CD4-positive, alpha-beta T cell treated with Interleukin-15 for 1 hour (primary cell): ENCODE data around the gene MEMO1.
"Not testable (repeated sequence)": the region's sequence is repeated elsewhere in the genome, so short reads cannot be mapped to it uniquely, and the experiment has no call there.

Experiments
- DNase-seq: peaks from one replicate; pipeline ENCODE4 v3.0.0-alpha.2; 2020

Gene MEMO1

GRCh38 chr2:31900156-31900555 lies 110.7 kb downstream of the MEMO1 start:
- not testable (repeated sequence) for DNase-seq

GRCh38 chr2:31898346-31898745 lies 112.5 kb downstream of the MEMO1 start:
- DNase-seq: not testable (repeated sequence)

GRCh38 chr2:31897340-31897739 lies 113.5 kb downstream of the MEMO1 start:
- not testable (repeated sequence) for DNase-seq

- no peak for DNase-seq
These were observed 114.5 kb downstream of the MEMO1 start for GRCh38 chr2:31896293-31896692.

- no peak for DNase-seq
These were observed 116.2 kb downstream of the MEMO1 start for GRCh38 chr2:31894656-31895055.

GRCh38 chr2:31893094-31893493 lies 117.7 kb downstream of the MEMO1 start:
- DNase-seq: no peak

GRCh38 chr2:31889044-31889443 lies 121.8 kb downstream of the MEMO1 start:
- DNase-seq: no peak

GRCh38 chr2:31888550-31888949 lies 122.3 kb downstream of the MEMO1 start:
- no peak for DNase-seq

GRCh38 chr2:31886700-31887099 lies 124.1 kb downstream of the MEMO1 start:
- DNase-seq: no peak

GRCh38 chr2:31877008-31877407 lies 133.8 kb downstream of the MEMO1 start:
- no peak for DNase-seq

- no peak for DNase-seq
These were observed 136.7 kb downstream of the MEMO1 start for GRCh38 chr2:31874071-31874470.

- DNase-seq: no peak
These were observed 145.6 kb downstream of the MEMO1 start for GRCh38 chr2:31865215-31865614.

- DNase-seq: no peak
These were observed 146.9 kb downstream of the MEMO1 start for GRCh38 chr2:31863867-31864266.

- not testable (repeated sequence) for DNase-seq
These were observed 147.7 kb downstream of the MEMO1 start for GRCh38 chr2:31863015-31863656.

GRCh38 chr2:31859959-31860358 lies 150.8 kb downstream of the MEMO1 start:
- no peak for DNase-seq

- DNase-seq: no peak
These were observed 157.3 kb downstream of the MEMO1 start for GRCh38 chr2:31853521-31853920.

- not testable (repeated sequence) for DNase-seq
These were observed 168.7 kb downstream of the MEMO1 start for GRCh38 chr2:31842150-31842549.

- DNase-seq: no peak
These were observed 175.4 kb downstream of the MEMO1 start for GRCh38 chr2:31835450-31835849.

GRCh38 chr2:31832363-31832762 lies 178.4 kb downstream of the MEMO1 start:
- DNase-seq: no peak

GRCh38 chr2:31831585-31831984 lies 179.2 kb downstream of the MEMO1 start:
- DNase-seq: no peak

GRCh38 chr2:31828891-31829290 lies 181.9 kb downstream of the MEMO1 start:
- DNase-seq: no peak

- DNase-seq: no peak
These were observed 187.2 kb downstream of the MEMO1 start for GRCh38 chr2:31823558-31823957.

- DNase-seq: no peak
These were observed 188.2 kb downstream of the MEMO1 start for GRCh38 chr2:31822587-31822986.
